Transverse colon (tissue), 4 donors: ENCODE measurements around the gene POMC.

Source experiments
- CTCF ChIP-seq, 5 experiments: fragments of 200-600 bp in 3 of 5; fragments of 450-650 bp in 2 of 5; sonication (generic) in 3 of 5; IDR thresholded peaks; 1 replicate in 2 of 5; 2 replicates in 3 of 5; pipeline ENCODE4 v1.5.1; 2016 to 2017; ENCODE audit warnings: antibody characterized with exemption in 5 of 5, inconsistent platforms in 3 of 5, mild to moderate bottlenecking in 2 of 5, moderate library complexity in 1 of 5
- EP300 ChIP-seq: sonication (generic); formaldehyde crosslinking; IDR thresholded peaks from one replicate; pipeline ENCODE4 v1.6.1; 2017; ENCODE audit warnings: antibody characterized with exemption, low read depth
- POLR2A ChIP-seq: fragments of 450-650 bp; IDR thresholded peaks from one replicate; pipeline ENCODE4 v1.6.1; 2016; ENCODE audit warnings: antibody characterized with exemption, mild to moderate bottlenecking, moderate library complexity
- POLR2AphosphoS5 ChIP-seq, 3 donors: sonication (generic); formaldehyde crosslinking; IDR thresholded peaks; one replicate each; pipeline ENCODE4 v1.6.1; 2016; ENCODE audit warnings: antibody characterized with exemption in 3 of 3

GRCh38 chr2:25169073-25169470, 692 bp upstream of the POMC start:
- TF ChIP-seq CTCF (IDR thresholded peaks at IDR 0.05) = no peak
- no peak for TF ChIP-seq POLR2A
- TF ChIP-seq EP300 = no peak
- TF ChIP-seq POLR2AphosphoS5 (IDR thresholded peaks at IDR 0.05) = no peak
